GM12864 (cell line): ENCODE results near the gene RXYLT1.

Experiments
- DNase-seq: peaks from one replicate; pipeline ENCODE4 v3.0.0-alpha.2; 2011; ENCODE audit warnings: low read depth
- H3K4me3 ChIP-seq: 2 replicates; pipeline ENCODE4 v1.5.1; 2011; ENCODE audit warnings: mild to moderate bottlenecking, low read depth, low read length, control low read depth
- CTCF ChIP-seq: IDR thresholded peaks from 2 replicates; pipeline ENCODE4 v1.5.1; 2011; ENCODE audit warnings: low read depth, mild to moderate bottlenecking, moderate library complexity, low read length, control low read depth, inconsistent platforms; ENCODE audit errors: missing control alignments

Gene RXYLT1

GRCh38 chr12:63843721-63844390 is 64.1 kb downstream of the RXYLT1 start:
- peak; percentile 87 for TF ChIP-seq CTCF
- peak overlapping the region; percentile 77 for H3K4me3 ChIP-seq
- DNase-seq, result peak; percentile 40

GRCh38 chr12:63844391-63845341 is 65.0 kb downstream of the RXYLT1 start, which contains the start of gene SRGAP1:
Gene SRGAP1, plus strand, starts transcription at chr12:63844700. Its CDS starts 117 bp downstream, at chr12:63844817.
- no peak for TF ChIP-seq CTCF
- no peak for DNase-seq
- H3K4me3 ChIP-seq, result peak within 1 kb of the TSS; percentile 77

- no peak for TF ChIP-seq CTCF
- DNase-seq, result no peak
- H3K4me3 ChIP-seq, result no peak overlapping the region
Measured at GRCh38 chr12:63845726-63846125, 66.0 kb downstream of the RXYLT1 start.

GRCh38 chr12:63846238-63846967 is 66.7 kb downstream of the RXYLT1 start:
- TF ChIP-seq CTCF, result no peak
- DNase-seq, result no peak
- no peak overlapping the region for H3K4me3 ChIP-seq

GRCh38 chr12:63848450-63848849 is 68.7 kb downstream of the RXYLT1 start:
- TF ChIP-seq CTCF, result no peak
- H3K4me3 ChIP-seq, result no peak overlapping the region
- DNase-seq, result no peak

- no peak overlapping the region for H3K4me3 ChIP-seq
- DNase-seq, result no peak
Measured at GRCh38 chr12:63849106-63849620, 69.5 kb downstream of the RXYLT1 start.

More at GRCh38 chr12:63849106-63849620, 69.5 kb downstream of the RXYLT1 start:
- no peak for TF ChIP-seq CTCF
